Stimulated activated CD8-positive, alpha-beta memory T cell treated with anti-CD3 and anti-CD28 coated beads, Interleukin-4, amount 100 ng/mL, for 24 hours (primary cell): ENCODE results near the gene PIGZ.
A peak's percentile ranks its signal among the peaks of the same experiment; 100 is the strongest.

Source experiments
- DNase-seq: peaks from one replicate; pipeline ENCODE4 v3.0.0-alpha.2; 2020; ENCODE audit warnings: low read depth

PIGZ gene

GRCh38 chr3:196968233-196969133, at the start of gene PIGZ:
TSS of gene PIGZ (minus strand) at chr3:196968833. CDS start at chr3:196952031, 16,802 bp downstream.
- DNase-seq, result peak; percentile 36

GRCh38 chr3:197017003-197017402, 48.4 kb upstream of the PIGZ start:
- DNase-seq, result no peak

GRCh38 chr3:197015790-197016736, 47.4 kb upstream of the PIGZ start:
- no peak for DNase-seq

- DNase-seq, result no peak
These were observed 46.4 kb upstream of the PIGZ start for GRCh38 chr3:197014942-197015575.

- DNase-seq, result no peak
These were observed 45.4 kb upstream of the PIGZ start for GRCh38 chr3:197014024-197014423.

GRCh38 chr3:197012540-197012883, 43.9 kb upstream of the PIGZ start:
- DNase-seq, result no peak

- DNase-seq, result no peak
These were observed 43.3 kb upstream of the PIGZ start for GRCh38 chr3:197011780-197012539.

GRCh38 chr3:197010556-197011351, 42.1 kb upstream of the PIGZ start:
- no peak for DNase-seq

GRCh38 chr3:197009532-197010019, 40.9 kb upstream of the PIGZ start:
- no peak for DNase-seq

GRCh38 chr3:197008436-197009209, 40.0 kb upstream of the PIGZ start:
- no peak for DNase-seq

- DNase-seq, result no peak
These were observed 39.3 kb upstream of the PIGZ start for GRCh38 chr3:197007953-197008352.

- DNase-seq, result no peak
These were observed 38.8 kb upstream of the PIGZ start for GRCh38 chr3:197007296-197007940.

- no peak for DNase-seq
These were observed 38.2 kb upstream of the PIGZ start for GRCh38 chr3:197006860-197007259.

GRCh38 chr3:197006446-197006845, 37.8 kb upstream of the PIGZ start:
- no peak for DNase-seq

- DNase-seq, result no peak
These were observed 35.1 kb upstream of the PIGZ start for GRCh38 chr3:197003461-197004385.

- DNase-seq, result peak; percentile 70
These were observed 34.2 kb upstream of the PIGZ start for GRCh38 chr3:197002701-197003454.

- no peak for DNase-seq
These were observed 33.5 kb upstream of the PIGZ start for GRCh38 chr3:197001972-197002700.
